Caco-2 (cell line): ENCODE results near the gene SURF2. TPM values are rescaled to one million over a fixed set of nuclear protein-coding genes. Genes with fewer than 3 reads are reported as not detected.
"Not testable (repeated sequence)": the region's sequence is repeated elsewhere in the genome, so short reads cannot be mapped to it uniquely, and the experiment has no call there.

ENCODE experiments used
- BruUV-seq: library from RNA; stranded (reverse); fragments of 400-500 nt; replicated peaks from 2 replicates; lab custom pipeline; 2021; lab: Mats Ljungman, UMichigan
- CTCF ChIA-PET: fragments of 300-600 bp; sonication (Branson Sonifier 250); formaldehyde crosslinking; loops from one replicate; lab custom pipeline; 2022; ENCODE audit warnings: antibody characterized with exemption; lab: Charles Lee
- POLR2A ChIA-PET: fragments of 300-600 bp; sonication (Branson Sonifier 250); formaldehyde crosslinking; loops from one replicate; lab custom pipeline; 2022; ENCODE audit warnings: antibody characterized with exemption; lab: Charles Lee
- DNase-seq, 2 experiments: peaks; one replicate each; pipeline versions ENCODE4 v3.0.0 to v3.0.0-alpha.2; 2020 to 2022
- H3K27me3 ChIP-seq: replicated peaks from 2 replicates; pipeline ENCODE4 v1.6.0; 2011; ENCODE audit warnings: low read length; ENCODE audit not compliant: control insufficient read depth, insufficient read depth
- H3K36me3 ChIP-seq: 2 replicates; pipeline ENCODE4 v1.5.1; 2011; ENCODE audit warnings: low read length; ENCODE audit not compliant: control insufficient read depth, insufficient read depth
- H3K4me1 ChIP-seq: fragments of 250-450 bp; sonication (Bioruptor Pico); 2 replicates; pipeline ENCODE4 v1.5.1; 2020; ENCODE audit warnings: mild to moderate bottlenecking
- H3K4me3 ChIP-seq: 2 replicates; pipeline ENCODE4 v1.5.1; 2011; ENCODE audit warnings: low read depth, mild to moderate bottlenecking, control low read depth, low read length
- H3K9me3 ChIP-seq: fragments of 250-450 bp; sonication (Bioruptor Pico); 2 replicates; pipeline ENCODE4 v1.5.1; 2020; ENCODE audit warnings: mild to moderate bottlenecking, moderate library complexity
- H3K27ac Mint-ChIP-seq: one replicate; pipeline ENCODE4 v1.8.0; 2022; ENCODE audit warnings: mixed read lengths; ENCODE audit not compliant: unreplicated experiment
- H3K27me3 Mint-ChIP-seq: one replicate; pipeline ENCODE4 v1.8.0; 2022; ENCODE audit warnings: mixed read lengths; ENCODE audit not compliant: insufficient read depth, unreplicated experiment
- H3K36me3 Mint-ChIP-seq: one replicate; pipeline ENCODE4 v1.8.0; 2022; ENCODE audit warnings: mild to moderate bottlenecking, mixed read lengths; ENCODE audit not compliant: insufficient read depth, unreplicated experiment
- H3K4me1 Mint-ChIP-seq: one replicate; pipeline ENCODE4 v1.8.0; 2022; ENCODE audit warnings: low read depth, mixed read lengths; ENCODE audit not compliant: unreplicated experiment
- H3K4me3 Mint-ChIP-seq: one replicate; pipeline ENCODE4 v1.8.0; 2022; ENCODE audit warnings: mild to moderate bottlenecking, moderate library complexity, mixed read lengths; ENCODE audit not compliant: unreplicated experiment
- H3K9me3 Mint-ChIP-seq: one replicate; pipeline ENCODE4 v1.8.0; 2022; ENCODE audit warnings: mixed read lengths; ENCODE audit not compliant: unreplicated experiment
- CTCF ChIP-seq, 2 experiments: fragments of 200-600 bp in 1 of 2; IDR thresholded peaks; 1 replicate in 1 of 2; 2 replicates in 1 of 2; pipeline versions ENCODE4 v1.5.1 to v1.8.0; 2011 to 2022; ENCODE audit warnings: antibody characterized with exemption in 1 of 2, control low read depth in 1 of 2, inconsistent platforms in 1 of 2, low read depth in 1 of 2, low read length in 1 of 2, mild to moderate bottlenecking in 1 of 2, moderate library complexity in 1 of 2; ENCODE audit not compliant: insufficient read depth in 1 of 2, severe bottlenecking in 1 of 2, unreplicated experiment in 1 of 2
- intact Hi-C: fragments of 100-400 bp; cut with micrococcal nuclease; formaldehyde crosslinking; loops from one replicate; pipeline ENCODE4 v1.10.0; 2022; ENCODE audit not compliant: unreplicated experiment
- total RNA-seq: library from RNA; stranded (reverse); gene quantifications from 2 replicates; pipeline ENCODE4 v1.2.3, GENCODE V29; 2022

The SURF2 gene
- total RNA-seq, 1 experiment from 2014 or later = 34.4 TPM

- no peaks in the 10 kb centered on the region for H3K9me3 ChIP-seq
- no peak for TF ChIP-seq CTCF (IDR thresholded peaks at IDR 0.05; ENCODE audit: insufficient read depth in 1 of 2, low read depth in 1 of 2, low read length in 1 of 2, severe bottlenecking in 1 of 2, unreplicated experiment in 1 of 2)
- Mint-ChIP-seq H3K27me3 (no peaks in the 10 kb centered on the region), H3K4me3 (no peak overlapping the region), H3K9me3 (no peaks in the 10 kb centered on the region), H3K4me1 (peaks cover 12% of the 10 kb centered on the region), H3K36me3 (no peaks in the 10 kb centered on the region), H3K27ac (no peak overlapping the region)
- ChIA-PET CTCF (no interaction called here), POLR2A (interaction anchor here (0.6 kb wide), 1 partner anchor 13 kb away, joined by 4 read pairs; no protein-coding TSS in a partner anchor)
- peaks cover 17% of the 10 kb centered on the region for H3K4me1 ChIP-seq
- no peaks in the 10 kb centered on the region for H3K27me3 ChIP-seq
- no peak for DNase-seq
- BruUV-seq = no TSS peak
- H3K4me3 ChIP-seq = no peak overlapping the region
- H3K36me3 ChIP-seq = no peaks in the 10 kb centered on the region
- intact Hi-C loops = no loop called here
Observed at GRCh38 chr9:133389025-133389557, 32.7 kb downstream of the SURF2 start.

GRCh38 chr9:133389562-133389961, 33.2 kb downstream of the SURF2 start:
- Mint-ChIP-seq H3K4me1 (peaks cover 12% of the 10 kb centered on the region), H3K27me3 (no peaks in the 10 kb centered on the region), H3K9me3 (no peaks in the 10 kb centered on the region), H3K36me3 (no peaks in the 10 kb centered on the region), H3K27ac (no peak overlapping the region), H3K4me3 (no peak overlapping the region)
- no peak for DNase-seq
- BruUV-seq = no TSS peak
- H3K4me3 ChIP-seq = no peak overlapping the region
- intact Hi-C loops = no loop called here
- CTCF ChIA-PET = interaction anchor here (0.6 kb wide), 1 partner anchor 29 kb away, joined by 4 read pairs; no protein-coding TSS in a partner anchor
- no peaks in the 10 kb centered on the region for H3K36me3 ChIP-seq
- POLR2A ChIA-PET = no interaction called here
- peaks cover 17% of the 10 kb centered on the region for H3K4me1 ChIP-seq
- no peaks in the 10 kb centered on the region for H3K9me3 ChIP-seq
- TF ChIP-seq CTCF (IDR thresholded peaks at IDR 0.05; ENCODE audit: insufficient read depth in 1 of 2, low read depth in 1 of 2, low read length in 1 of 2, severe bottlenecking in 1 of 2, unreplicated experiment in 1 of 2) = no peak
- no peaks in the 10 kb centered on the region for H3K27me3 ChIP-seq

- H3K9me3 Mint-ChIP-seq = no peaks in the 10 kb centered on the region
- no peak overlapping the region for H3K4me3 ChIP-seq
- H3K4me1 ChIP-seq = peaks cover 17% of the 10 kb centered on the region
- H3K9me3 ChIP-seq = no peaks in the 10 kb centered on the region
- no peaks in the 10 kb centered on the region for H3K36me3 ChIP-seq
- no peak overlapping the region for H3K4me3 Mint-ChIP-seq
- DNase-seq = no peak
- H3K4me1 Mint-ChIP-seq = peaks cover 12% of the 10 kb centered on the region
- no peaks in the 10 kb centered on the region for H3K36me3 Mint-ChIP-seq
- intact Hi-C loops = no loop called here
- H3K27me3 ChIP-seq = no peaks in the 10 kb centered on the region
- ChIA-PET POLR2A (no interaction called here), CTCF (no interaction called here)
- H3K27me3 Mint-ChIP-seq = no peaks in the 10 kb centered on the region
- H3K27ac Mint-ChIP-seq = peak overlapping the region; percentile 70
- BruUV-seq = no TSS peak
- TF ChIP-seq CTCF (IDR thresholded peaks at IDR 0.05; ENCODE audit: insufficient read depth in 1 of 2, low read depth in 1 of 2, low read length in 1 of 2, severe bottlenecking in 1 of 2, unreplicated experiment in 1 of 2) = no peak
Observed at GRCh38 chr9:133390713-133391112, 34.4 kb downstream of the SURF2 start.

DNA sequence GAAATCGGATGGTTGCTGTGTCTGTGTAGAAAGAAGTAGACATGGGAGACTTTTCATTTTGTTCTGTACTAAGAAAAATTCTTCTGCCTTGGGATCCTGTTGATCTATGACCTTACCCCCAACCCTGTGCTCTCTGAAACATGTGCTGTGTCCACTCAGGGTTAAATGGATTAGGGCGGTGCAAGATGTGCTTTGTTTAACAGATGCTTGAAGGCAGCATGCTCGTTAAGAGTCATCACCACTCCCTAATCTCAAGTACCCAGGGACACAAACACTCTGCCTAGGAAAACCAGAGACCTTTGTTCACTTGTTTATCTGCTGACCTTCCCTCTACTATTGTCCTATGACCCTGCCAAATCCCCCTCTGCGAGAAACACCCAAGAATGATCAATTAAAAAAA, 35.1 kb downstream of the SURF2 start:
- H3K4me3 ChIP-seq, POLR2A ChIA-PET, CTCF ChIA-PET, H3K36me3 Mint-ChIP-seq, DNase-seq, intact Hi-C loops, BruUV-seq, H3K9me3 Mint-ChIP-seq, H3K27me3 Mint-ChIP-seq, H3K36me3 ChIP-seq, H3K27me3 ChIP-seq, H3K9me3 ChIP-seq: not testable (repeated sequence)
- H3K4me1 ChIP-seq = peaks cover 17% of the 10 kb centered on the region
- peaks cover 12% of the 10 kb centered on the region for H3K4me1 Mint-ChIP-seq
- peak overlapping the region; percentile 29 for H3K27ac Mint-ChIP-seq
- H3K4me3 Mint-ChIP-seq = peak overlapping the region; percentile 61

DNA sequence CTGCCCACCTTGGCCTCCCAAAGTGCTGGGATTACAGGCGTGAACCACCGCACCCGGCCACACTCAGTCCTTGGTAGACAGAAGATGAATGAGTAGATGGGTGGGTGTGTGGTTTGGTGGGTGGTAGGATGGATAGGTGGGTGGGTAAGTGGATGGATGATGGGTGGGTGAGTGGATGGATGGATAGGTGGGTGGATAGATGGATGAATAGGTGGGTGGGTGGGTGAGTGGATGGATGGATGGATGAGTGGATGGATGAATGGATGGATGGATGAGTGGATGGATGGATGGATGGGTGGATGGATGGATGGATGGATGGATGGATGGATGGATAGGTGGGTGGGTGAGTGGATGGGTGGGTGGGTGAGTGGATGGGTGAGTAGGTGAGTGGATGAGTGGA, 36.0 kb downstream of the SURF2 start:
- H3K36me3 ChIP-seq, BruUV-seq: not testable (repeated sequence)
- CTCF ChIA-PET = interaction anchor here (0.6 to 0.7 kb wide), 3 partner anchors 33 to 67 kb away, joined by 3 to 5 read pairs (median 4); partner anchors contain the start of genes MED22 and RPL7A

More for the DNA sequence above, 36.0 kb downstream of the SURF2 start:
- Mint-ChIP-seq H3K27ac (peak overlapping the region; percentile 29), H3K4me3 (peak overlapping the region; percentile 61)
- H3K9me3 Mint-ChIP-seq, DNase-seq, H3K36me3 Mint-ChIP-seq, H3K27me3 Mint-ChIP-seq, H3K9me3 ChIP-seq, intact Hi-C loops, H3K27me3 ChIP-seq, H3K4me1 Mint-ChIP-seq: not testable (repeated sequence)
- Histone ChIP-seq H3K4me1 (peaks cover 17% of the 10 kb centered on the region), H3K4me3 (peak overlapping the region; percentile 11)
- POLR2A ChIA-PET = interaction anchor here (0.6 to 0.7 kb wide), 3 partner anchors 14 to 154 kb away, joined by 5 to 9 read pairs (median 6); no protein-coding TSS in a partner anchor
